HG03066 (cell line): ENCODE measurements around the gene BICRA.
"Not testable (repeated sequence)": the region's sequence is repeated elsewhere in the genome, so short reads cannot be mapped to it uniquely, and the experiment has no call there.

ENCODE experiments used
- ATAC-seq: cut with Tn5 transposase; IDR thresholded peaks from one replicate; pipeline ENCODE4 v1.9.1; 2021; ENCODE audit warnings: low read depth; ENCODE audit not compliant: unreplicated experiment

Gene BICRA

DNA sequence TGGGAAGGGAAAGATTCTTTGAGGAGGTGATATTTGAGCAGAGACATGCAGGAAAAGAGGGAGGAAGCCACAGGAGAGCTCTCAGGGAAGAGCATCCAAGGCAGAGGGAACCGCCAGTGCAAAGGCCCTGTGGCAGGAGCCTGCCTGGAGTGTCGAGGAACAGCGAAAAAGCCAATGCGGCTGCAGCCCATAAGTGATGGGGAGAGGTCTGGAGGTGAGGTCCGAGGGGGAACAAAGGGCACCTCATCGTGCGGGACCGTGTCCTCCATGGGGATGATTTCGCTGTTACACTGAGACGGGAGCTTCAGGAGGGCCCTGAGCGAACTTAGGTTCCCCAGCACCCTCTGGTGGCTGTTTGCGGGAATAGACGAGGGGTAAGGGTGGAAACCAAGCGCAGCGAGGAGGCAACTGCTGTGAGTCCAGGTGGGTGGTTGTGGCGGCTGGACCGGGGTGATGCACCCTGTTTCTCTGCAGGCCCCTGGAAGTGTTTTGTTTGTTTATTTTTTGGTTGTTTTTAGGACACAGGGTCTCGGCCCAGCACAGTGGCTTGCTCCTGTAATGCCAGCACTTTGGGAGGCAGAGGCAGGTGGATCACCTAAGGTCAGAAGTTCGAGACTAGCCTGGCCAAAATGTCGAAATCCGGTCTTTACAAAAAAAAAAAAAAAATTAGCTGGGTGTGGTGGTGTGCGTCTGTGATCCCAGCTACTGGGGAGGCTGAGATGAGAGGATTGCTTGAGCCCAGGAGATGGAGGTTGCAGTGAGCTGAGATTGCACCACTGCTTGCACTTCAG lies 98.4 kb downstream of the BICRA start:
- no peak for ATAC-seq

DNA sequence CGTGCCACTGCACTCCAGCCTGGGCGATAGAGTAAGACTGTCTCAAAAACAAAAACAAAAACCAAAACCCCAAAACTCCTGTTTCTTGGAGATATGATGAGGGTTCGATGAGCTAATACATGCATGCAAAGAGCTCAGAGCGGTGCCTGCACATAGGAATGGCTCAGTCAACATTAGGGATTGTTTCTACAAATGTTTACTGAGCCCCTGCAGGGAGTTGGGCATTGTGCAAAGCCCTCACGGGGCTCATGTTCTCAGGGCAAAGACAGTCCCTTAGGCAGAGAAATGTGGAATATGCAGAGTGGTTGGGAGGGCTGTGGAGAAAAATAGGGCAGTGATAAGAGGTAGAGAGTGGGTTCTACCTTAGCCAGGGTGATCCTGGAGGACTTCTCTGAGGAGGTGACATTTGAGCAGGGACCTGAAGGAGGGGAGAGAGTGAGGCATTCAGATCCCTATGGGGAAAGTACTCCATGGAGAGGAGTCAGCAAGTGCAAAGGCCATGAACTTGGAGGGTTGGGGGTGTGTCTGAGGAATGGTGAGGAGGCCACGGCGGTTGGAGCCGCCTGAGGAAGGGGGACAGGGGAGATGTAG lies 102.8 kb downstream of the BICRA start:
- ATAC-seq, result no peak

DNA sequence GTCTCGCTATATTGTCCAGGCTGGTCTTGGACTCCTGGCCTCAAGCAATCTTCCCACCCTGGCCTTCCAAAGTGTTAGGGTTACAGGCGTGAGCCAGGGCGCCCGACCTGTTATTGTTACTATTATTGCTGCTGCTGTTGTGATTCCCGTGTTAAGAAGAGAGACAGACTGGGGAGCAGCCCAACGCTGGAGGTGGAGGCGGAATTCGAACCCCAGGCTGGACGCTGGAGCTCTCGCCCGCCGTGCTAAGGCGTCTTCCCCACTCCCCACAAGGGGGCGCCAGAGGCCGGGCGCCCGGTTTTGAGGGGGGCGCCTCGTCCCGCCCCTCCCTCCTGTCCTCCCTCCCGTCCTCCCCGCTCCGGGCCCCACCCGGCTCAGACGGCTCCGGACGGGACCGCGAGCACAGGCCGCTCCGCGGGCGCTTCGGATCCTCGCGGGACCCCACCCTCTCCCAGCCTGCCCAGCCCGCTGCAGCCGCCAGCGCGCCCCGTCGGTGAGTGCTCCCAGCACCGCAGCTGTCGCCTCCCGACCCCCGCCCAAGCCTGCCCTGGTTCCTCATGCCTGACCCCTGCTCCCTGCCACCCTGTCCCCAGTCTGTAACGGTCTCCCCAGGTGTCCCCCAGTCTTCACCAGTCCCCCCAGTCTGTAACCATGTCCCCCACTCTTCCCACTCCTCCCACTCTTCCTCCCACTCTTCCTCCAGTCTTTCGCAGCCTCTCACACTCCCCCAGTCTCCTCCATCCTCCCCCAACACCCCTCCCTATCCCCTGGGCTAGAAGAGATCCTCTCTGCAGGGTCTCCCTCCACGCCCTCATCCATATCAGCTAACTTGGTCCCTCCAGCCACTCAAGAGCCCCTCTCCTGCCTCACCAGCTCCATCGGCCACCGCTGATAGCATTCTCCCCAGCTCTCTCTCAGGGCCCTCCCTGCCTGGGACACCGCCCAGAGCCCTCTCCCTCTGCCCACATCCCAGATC lies 104.4 kb downstream of the BICRA start, which contains the start of gene EHD2:
TSS of gene EHD2 (plus strand) at position 377 of the 976 bp plus-strand sequence. CDS start 3,191 bp downstream, outside the sequence.
- no peak for ATAC-seq

DNA sequence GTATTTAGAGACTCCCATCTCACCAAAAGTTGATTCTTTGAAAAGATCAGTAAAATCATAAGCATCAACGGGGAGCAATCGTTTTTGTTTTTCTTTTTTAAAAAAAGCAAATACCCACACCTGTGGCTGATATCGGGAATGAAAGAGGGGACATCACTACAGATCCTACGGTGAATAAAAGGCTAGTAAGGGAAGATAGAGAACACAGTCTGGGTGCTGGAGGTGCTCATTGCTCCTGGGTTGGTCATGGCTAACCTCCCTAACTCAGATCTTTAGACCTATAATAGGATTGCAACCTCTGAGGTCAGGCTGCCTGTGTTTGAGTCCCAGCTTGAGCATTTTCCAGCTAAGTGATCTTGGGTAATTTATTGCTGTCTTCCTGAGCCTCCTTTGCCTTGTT lies 105.4 kb downstream of the BICRA start:
- ATAC-seq, result no peak

DNA sequence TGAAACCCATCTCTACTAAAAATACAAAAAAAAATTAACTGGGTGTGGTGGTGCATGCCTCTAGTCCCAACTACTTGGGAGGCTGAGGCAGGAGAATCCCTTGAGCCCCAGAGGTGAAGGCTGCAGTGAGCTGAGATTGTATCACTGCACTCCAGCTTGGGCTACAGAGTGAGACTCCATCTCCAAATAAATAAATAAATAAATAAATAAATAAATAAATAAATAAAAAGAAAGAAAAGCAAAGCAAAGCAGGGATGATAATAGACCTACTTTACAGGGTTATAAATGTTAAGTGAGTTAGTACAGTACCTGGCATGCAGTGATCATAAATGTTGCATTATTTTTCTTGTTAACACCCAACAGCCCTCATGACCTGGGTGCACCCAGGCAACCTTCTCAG lies 105.9 kb downstream of the BICRA start:
- ATAC-seq, result not testable (repeated sequence)

DNA sequence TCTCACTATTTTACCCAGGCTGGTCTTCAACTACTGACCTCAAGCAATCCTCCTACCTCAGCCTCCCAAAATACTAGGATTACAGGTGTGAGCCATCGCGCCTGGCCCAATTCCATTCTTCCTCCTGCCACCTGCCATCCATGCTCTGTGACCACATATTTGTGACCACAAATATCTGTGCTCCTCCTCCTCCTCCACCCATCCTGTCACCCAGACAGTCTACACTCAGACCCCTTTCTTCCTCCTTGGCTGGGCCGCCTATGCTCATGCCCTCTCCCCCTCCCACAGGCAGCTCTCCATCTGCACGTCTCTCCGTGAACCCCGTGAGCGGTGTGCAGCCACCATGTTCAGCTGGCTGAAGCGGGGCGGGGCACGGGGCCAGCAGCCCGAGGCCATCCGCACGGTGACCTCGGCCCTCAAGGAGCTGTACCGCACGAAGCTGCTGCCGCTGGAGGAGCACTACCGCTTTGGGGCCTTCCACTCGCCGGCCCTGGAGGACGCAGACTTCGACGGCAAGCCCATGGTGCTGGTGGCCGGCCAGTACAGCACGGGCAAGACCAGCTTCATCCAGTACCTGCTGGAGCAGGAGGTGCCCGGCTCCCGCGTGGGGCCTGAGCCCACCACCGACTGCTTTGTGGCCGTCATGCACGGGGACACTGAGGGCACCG lies 107.5 kb downstream of the BICRA start:
- ATAC-seq, result no peak

DNA sequence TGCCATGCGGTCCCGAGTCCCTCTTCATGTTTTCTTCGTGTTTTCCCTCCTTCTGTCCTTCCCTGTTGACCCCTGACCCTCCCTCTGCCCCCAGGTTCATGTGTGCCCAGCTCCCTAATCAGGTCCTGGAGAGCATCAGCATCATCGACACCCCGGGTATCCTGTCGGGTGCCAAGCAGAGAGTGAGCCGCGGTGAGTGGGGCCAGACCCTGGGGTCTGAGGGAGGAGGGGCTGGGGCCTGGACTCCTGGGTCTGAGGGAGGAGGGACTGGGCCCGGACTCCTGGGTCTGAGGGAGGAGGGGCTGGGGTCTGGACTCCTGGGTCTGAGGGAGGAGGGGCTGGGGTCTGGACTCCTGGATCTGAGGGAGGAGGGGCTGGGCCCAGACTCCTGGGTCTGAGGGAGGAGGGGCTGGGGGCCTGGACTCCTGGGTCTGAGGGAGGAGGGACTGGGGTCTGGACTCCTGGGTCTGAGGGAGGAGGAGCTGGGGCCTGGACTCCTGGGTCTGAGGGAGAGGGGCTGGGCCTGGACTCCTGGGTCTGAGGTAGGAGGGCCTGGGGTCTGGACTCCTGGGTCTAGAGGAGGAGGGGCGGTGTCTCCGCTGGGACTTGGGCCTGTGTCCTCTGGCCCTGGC lies 109.6 kb downstream of the BICRA start:
- not testable (repeated sequence) for ATAC-seq

DNA sequence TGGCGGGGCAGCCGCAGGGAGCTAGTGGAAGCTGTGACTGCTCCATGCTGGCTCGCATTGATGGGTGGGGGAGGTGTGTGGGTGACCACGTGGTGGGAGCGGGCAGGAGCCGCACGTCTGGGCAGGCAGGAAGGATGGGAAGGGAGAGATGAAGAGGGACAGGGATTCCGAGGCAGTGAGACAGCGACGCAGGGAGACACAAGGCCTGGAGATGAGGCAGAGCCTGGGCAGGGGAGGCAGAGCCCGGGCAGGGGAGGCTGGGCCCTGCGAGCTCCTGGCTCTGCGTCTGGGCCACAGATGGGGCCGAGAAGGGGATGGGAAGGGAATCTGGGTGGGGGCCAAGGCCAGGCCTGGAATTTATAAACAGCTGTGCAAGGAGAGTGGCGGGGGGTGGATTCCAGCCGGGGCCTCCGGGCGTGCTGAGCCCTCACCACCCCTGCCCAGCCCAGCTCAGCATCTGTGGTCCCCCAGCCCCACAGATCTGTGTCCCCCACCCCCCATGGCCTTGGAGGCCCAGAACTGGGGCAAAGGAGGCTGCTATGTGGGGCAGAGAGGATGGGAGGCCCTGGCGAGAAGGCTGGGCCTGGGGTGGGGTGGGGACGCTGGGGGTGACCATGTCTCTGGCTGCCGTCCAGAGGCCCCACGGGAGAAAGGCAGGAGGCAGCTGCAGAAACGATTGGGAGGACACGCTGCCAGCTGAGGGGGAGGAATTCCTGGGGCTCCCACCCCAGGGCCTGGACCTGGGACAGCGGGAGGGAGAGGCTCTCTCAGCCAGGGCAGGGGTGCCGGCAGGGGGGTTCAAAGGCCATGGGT lies 110.3 kb downstream of the BICRA start:
- no peak for ATAC-seq

DNA sequence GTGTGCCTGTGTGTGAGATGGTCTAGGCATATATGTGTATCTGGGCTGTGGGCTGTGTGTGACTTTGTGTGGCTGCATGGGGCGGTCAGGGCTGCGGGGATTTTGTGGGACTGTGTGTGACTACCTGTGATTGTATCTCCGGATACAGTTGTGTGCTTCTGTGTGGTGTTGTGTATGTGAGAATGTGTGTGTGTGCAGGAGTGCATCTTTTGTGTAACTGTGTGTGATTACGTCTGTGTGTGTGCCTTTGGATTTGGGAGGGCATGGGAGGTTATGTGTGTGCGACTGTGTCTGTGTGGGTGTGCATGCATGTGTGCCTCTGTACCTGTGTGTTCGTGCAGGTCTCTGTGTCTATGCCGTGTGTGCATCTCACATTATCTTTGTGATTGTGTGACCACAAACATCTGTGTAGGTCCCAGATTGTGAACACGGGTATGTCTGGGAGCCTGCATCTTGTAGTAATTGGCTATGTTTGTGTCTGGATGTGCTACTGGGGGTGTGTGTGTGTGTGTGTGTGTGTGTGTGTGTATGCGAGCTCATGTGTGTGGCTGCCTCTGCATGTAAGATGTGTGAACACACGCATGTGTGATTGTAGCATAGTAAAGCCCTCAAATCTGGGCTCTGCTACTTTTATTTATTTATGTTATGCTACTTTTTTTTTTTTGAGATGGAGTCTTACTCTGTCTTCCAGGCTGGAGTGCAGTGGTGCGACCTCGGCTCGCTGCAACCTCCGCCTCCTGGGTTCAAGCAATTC lies 111.9 kb downstream of the BICRA start:
- ATAC-seq, result no peak

DNA sequence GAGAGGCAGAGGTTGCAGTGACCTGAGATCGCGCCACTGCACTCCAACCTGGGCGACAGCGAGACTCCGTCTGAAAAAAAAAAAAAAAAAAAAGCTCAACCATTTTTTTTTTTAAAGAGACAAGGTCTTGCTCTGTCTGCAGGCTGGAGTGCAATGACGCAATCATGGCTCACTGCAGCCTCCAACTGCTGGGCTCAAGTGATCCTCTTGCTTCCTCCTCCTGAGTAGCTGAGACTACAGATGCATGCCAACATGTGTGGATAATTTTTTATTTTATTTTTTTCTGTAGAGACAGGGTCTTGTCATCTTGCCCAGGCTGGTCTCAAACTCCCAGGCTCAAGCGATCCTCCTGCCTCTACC lies 114.6 kb downstream of the BICRA start:
- ATAC-seq, result no peak

DNA sequence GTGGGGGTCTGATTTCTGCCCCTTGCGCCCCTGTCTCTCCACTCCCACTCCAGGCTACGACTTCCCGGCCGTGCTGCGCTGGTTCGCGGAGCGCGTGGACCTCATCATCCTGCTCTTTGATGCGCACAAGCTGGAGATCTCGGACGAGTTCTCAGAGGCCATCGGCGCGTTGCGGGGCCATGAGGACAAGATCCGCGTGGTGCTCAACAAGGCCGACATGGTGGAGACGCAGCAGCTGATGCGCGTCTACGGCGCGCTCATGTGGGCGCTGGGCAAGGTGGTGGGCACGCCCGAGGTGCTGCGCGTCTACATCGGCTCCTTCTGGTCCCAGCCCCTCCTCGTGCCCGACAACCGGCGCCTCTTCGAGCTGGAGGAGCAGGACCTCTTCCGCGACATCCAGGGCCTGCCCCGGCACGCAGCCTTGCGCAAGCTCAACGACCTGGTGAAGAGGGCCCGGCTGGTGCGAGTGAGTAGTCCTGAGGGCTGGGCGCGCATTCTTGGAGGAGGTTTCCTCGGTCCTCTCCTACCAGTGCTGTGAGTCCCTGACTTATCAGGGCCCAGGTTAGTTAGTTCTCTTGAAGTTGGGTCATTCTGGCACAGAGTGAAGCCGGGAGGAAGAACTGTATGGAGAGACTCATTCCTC lies 116.9 kb downstream of the BICRA start:
- ATAC-seq, result no peak

DNA sequence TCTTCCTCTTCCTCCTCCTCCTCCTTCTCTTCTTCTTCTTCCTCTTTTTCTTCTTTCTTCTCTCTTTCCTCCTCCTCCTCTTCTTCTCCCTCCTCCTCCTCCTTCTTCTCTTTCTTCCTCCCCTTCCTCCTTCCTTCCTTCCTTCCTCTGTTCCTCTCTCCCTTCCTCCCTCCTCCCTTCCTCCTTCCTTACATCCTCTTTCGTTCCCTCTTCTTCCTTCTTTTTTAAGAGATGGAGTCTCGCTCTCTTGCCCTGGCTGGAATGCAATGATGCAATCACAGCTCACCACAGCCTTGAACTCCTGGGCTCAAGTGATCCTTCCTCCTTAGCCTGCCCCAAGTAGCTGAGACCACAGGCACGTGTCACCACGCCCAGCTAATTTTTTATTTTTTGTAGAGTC lies 117.5 kb downstream of the BICRA start:
- no peak for ATAC-seq

DNA sequence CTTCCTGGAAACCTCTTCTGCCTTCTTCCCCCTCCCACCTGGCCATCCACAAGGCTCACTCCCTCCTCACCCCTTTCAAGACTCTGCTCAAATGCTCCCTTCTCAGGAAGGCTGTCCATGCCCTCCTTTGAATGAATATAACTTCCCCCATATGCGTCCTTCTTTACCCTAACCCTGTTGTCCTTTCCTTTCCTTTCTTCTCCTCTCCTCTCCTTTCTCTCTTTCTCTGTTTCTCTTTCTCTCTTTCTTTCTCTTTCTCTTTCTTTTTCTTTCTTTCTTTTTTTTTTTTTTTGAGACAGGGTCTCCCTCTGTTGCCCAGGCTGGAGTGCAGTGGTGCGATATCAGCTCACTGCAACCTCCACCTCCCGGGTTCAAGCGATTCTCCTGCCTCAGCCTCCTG lies 119.4 kb downstream of the BICRA start:
- ATAC-seq, result not testable (repeated sequence)

DNA sequence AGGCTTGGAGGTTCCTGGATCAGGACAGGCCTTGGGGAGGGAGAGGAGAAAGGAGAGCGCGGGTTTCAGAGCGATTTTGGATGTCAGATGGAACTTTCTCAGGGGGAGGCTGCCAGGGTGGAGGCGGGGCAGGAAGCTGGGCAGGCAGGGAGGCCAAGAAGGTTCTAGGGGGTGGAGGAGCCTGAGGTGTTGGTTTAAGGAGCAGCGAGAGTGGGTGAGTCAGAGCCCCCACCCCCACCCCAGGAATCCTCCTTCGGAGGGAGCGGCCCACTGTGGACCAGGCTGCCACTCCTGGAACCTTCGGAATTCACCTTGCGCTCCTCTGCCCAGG lies 120.5 kb downstream of the BICRA start:
- no peak for ATAC-seq

DNA sequence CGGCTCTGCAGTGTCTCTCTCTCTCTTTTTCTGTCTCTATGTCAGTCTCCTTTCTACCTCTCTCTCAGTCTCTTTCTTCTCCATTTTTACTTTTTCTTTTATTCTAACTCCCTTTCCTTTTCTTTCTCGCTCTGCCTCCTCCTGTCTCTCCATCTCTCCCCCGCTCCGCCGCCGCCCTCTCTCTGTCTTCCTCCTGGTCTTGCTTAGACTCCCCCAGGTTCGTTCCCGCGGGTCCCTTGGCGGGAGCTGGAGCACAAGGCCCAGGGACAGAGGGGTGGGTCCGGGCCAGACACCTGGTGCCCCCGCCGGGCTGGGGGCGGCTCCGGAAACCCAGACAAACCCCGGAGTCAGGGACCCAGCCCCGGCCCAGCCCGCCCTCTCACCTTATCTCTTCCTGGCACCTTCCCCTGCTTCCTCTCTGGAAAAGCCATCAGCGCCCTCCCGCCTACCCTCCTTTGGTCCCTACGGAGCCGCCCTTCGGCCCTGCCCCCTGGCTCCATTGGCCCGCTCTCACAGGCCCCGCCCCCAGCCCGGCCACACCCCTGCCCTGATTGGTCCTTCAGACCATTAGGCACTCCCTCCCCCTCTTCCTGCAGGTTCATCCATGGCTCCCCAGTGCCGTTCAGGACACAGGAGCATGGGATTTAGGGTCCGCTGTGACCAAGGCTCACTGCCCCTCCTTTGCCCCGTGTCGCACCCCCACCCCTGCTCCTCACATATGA lies 121.0 kb downstream of the BICRA start:
- no peak for ATAC-seq

DNA sequence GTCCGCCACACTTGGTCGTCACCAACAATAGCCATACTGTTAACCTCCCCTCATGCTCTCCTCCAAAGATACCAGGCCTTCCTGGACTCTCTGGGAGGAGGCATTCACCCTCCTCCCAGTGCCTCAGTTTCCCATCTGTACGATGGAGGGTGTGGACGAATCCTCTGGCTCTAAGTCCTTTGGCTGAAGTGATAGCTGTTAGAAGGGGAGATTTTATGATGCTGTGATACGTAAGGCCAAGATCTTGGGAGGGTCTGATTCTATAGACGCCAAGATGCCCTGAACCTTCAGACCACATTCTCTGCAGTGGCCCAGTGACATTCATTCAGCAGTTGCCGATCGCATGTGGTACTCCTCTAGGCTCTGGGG lies 121.6 kb downstream of the BICRA start:
- no peak for ATAC-seq

DNA sequence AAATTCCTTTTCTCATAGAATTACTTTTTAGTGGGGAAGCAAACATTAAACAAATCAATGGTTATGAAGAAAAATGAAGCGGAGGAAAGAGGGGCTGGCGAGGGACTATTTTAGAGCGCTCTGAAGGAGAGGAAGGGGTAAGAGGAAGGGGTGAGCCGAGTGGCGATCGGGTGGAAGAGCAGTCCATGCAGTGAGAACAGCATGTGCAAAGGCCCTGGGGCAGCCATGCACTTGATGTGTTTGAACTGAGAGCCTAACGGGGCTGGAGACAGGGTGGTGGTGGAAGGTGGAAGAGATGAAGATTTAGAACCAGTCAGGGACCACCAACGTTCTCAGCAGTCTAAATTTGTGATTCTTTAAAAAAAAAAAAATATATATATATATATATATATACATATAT lies 122.0 kb downstream of the BICRA start:
- ATAC-seq, result no peak

DNA sequence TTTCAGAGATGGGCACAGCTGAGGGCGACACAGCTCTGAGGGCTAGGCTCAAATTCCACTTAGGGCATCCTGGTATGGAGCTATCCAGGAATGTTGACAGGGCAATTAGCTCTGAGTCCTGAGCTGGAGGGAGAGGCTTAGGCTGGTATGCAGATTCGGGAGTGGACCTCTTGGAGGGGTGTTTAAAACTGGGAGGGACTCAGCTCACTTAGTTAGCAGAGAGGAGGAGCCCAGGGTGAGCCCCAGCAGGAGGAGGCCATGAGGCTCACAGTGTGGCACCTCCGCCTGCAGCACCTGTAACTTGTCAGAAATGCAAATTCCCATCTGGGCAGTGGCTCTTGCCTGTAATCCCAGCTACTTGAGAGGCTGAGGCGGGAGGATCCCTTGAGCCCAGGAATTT lies 126.2 kb downstream of the BICRA start:
- no peak for ATAC-seq
